Measurements from ENCODE around the gene CYP3A4.
"Not testable (repeated sequence)": the region's sequence is repeated elsewhere in the genome, so short reads cannot be mapped to it uniquely, and the experiment has no call there.

CYP3A4 gene

DNA sequence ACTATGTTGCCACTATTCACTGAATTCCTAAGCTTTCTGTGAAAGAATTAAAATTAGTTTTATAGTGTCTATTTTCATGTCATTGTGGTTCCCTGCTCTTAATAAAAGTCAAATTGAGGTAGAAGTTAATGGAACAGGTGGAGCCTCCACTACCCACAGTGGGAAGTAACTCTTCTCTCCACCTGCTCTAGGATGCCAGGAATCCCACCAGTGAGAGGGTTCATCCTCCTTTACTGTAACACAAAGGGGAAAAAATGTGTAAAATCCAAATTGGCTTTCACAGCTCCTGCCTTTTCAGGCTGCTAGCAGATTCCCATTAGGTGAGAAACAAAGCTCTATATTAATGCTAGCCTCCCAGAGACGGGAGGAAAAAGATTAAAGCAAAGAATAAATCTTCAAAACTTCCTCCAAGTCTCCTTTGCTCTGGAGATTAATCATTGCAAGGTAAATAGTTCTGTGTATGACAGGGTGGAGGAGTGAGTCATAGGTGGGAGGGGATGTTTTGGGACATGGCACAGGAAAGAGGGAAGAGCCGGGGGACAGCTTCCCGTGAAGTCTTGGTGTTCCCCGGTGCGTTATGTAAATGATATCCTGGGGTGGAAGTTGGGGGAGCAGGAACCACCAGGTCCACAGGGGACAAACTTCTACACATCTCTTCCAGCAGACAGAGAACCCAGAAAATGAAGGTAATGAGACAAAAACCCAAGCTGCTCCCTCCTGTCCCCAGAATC is 32.5 kb downstream of the CYP3A4 start:
- not testable (repeated sequence) for DNase-seq

DNA sequence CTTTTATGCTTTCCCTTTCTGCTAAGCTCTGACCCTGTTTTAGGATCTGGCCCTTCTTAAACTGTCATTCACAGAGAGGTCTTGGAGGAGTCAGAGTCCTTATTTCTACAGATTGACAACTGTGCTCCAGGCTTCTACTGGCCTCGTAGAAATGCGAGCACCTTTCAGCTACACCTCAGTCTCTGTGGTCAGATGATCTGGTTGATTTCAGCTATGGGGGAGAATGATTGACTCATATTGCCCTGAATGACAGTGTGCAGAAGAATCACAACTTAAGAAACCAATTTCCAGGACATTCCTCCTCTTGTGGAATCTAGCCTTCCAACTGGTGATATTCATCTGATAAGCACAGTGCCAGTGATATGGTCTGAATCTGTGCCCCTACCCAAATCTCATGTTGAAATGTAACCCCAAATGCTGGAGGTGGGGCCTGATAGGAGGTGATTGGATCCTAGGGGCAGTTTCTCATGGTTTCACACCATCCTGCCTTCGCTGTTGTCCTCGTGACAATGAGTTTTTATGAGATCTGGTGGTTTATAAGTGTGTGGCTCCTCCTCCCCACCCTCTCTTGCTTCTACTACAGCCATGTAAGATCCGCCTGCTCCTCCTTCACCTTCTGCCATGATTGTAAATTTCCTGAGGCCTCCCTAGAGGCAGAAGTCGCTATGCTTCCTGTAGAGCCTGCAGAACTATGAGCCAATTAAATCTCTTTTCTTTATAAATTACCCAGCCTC is 35.0 kb downstream of the CYP3A4 start:
- DNase-seq, result no peak

DNA sequence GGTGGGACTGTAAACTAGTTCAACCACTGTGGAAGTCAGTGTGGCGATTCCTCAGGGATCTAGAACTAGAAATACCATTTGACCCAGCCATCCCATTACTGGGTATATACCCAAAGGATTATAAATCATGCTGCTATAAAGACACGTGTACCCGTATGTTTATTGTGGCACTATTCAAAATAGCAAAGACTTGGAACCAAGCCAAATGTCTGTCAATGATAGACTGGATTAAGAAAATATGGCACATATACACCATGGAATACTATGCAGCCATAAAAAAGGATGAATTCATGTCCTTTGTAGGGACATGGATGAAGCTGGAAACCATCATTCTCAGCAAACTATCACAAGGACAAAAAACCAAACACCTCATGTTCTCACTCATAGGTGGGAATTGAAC is 37.1 kb downstream of the CYP3A4 start:
- not testable (repeated sequence) for DNase-seq

DNA sequence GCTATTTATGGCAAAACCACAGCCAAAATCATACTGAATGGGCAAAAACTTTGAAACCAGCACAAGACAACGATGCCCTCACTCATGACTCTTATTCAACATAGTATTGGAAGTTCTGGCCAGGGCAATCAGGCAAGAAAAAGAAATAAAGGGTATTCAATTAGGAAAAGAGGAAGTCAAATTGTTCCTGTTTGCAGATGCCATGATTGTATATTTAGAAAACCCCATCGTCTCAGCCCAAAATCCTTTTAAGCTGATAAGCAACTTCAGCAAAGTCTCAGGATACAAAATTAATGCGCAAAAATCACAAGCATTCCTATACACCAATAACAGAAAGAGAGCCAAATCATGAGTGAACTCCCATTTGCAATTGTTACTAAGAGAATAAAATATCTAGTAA is 38.6 kb downstream of the CYP3A4 start:
- not testable (repeated sequence) for DNase-seq

DNA sequence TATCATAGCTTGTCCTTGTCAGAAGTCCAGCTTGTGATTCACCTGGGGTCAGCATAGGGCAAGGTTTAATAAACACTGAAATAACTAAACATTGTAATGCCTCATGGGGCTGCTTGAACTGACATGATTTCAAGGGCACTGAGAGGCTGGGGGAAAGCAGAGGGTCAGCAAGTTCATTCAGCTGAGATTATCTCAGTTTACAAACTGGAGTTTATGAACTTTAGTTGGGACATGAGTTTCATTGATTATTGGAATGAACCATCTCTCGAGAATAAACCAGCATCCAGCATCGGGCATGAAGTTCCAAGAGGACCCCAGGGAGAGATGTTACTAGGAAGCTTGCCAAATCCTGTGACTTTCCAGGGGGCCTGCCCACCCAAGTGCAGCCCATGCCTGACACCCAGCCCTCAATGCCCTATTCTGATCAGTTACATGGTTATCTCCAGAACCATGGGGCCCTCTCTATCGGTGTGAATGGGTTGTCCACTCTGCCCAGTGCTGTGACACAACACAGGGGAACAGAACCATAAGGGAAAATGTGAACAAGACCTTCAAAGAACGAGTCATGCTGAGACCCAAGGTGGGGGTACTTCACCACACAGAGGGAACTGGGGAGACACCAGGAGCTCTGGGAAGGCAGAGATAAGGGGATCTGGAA is 41.1 kb downstream of the CYP3A4 start:
- no peak for DNase-seq

DNA sequence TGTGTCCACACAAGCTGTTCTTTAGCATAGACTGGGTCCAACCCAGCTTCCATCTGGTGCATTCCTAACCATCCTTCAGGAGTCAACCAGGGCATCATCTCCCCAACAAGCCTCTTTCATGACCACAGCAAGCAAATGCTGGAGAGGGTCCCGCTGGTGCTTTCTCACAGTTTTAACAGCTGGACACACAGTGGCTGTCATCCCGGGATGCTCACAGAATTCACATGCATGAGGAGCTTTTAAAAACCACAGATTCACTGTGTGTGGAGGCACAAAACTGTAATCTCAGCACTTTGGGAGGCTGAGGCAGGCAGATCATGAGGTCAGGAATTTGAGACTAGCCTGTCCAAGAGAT is 42.6 kb downstream of the CYP3A4 start:
- DNase-seq, result no peak

DNA sequence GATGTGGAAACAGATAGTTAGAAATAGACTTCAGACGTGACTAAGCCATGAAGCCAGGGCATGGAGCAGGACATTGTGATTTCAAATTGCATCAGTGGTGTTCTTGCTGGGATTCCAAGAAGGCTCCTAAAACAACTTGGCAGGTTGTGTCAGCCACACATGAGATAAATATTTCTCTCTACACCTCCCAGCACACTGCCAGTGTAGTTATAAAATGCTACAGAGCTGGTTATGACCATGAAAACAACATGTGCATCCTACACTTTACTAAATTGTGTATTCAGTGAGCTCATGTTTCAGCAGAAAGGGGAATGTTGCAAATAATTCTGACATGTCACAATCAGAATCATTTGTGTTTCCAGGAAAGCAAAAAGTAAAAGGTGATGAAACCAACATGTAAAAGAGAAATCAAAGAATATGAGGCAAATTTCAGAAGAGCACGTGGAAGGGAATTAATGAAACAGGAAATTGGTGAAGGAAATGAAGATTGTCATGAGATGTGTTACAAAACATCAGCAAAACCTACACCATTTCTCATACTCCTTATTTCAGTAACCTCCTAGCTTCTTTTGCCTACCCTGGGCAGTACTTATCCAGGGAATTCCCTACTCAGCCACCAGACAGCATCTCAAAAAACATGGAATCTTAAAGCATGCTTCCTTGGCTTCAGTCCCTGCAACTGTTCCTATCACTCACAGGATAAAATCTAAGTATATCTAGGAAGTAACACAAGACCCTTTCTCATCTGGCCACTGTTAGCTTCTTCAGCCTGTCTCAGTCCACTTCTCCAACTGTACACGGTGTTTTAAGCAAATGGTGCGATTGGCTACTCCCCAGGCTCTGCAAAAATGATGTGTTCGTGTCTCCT is 43.2 kb downstream of the CYP3A4 start:
- DNase-seq, result no peak

DNA sequence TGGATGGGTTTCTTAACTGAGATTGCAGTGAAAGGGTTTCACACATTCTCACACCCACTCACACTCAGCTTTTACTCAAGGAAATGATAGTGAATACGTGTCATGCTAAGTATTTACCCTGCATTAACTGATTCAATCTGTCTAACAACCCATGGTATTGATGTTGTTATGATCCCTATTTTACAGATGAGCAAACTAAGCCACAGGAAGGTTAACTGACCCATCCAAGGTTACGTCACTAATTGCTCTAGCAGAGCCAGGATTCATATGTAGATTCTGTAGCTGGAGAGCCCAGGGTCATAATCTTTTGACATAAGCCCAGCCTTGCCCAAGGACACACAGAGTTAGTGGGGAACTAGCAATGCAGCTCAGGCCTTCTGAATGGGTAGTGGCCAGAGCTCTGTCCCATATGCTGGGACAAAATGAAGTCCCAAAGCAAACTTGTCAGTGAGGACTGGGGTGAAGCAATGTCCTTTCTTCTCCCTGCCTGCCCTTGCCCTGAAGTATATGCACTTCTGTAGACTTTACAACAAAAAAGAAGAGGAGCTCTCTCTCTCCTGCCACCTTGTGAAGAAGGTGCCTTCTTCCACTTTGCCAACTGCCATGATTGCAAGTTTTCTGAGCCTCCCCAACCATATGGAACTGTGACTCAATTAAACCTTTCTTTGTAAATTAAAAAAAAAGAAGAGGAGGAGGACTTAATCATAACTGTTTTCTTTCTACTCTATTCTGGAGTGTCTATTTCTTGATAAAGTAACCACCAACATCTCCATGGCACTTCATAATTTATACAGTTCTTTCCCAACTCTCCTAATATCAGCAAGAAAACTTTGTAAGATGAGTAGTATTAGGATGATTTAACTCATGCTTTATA is 44.0 kb downstream of the CYP3A4 start:
- no peak for DNase-seq

DNA sequence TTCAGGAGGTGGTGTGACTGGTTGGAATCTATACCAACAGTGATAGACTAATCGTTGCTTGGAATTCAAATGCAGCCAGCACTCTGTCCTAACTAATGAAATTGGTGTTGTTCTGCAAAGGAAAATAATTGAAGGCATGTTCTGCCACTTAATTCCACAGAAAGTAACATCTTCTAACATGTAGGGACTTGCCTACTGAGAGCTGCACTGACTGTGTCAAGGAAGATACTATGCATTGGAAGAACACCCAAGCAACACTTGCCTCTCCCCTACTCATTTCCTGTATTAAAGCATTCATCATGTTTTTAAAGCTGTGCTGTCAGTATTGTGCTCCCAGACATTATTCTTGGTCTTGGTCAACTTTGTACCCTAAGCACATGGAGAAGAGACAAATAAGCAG is 46.3 kb downstream of the CYP3A4 start:
- DNase-seq, result no peak

DNA sequence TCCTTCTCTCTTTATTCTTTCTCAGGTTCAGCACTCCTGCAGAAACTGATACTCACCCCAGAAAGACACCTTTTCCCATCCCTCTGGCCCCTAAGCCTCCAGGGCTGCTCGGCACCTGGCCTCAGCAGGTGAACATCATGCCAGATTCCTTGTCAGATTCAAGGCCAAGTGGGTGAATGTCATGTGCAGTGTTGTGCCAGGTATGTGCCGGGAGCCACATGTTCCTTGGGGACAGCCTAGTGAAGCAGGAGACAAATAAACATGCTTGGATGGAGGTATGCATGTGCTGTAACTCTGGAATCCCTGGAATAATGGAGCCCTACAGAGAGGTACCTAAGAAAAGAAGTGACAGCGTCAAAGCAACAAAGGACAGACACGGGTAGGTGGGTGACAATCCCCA is 47.3 kb downstream of the CYP3A4 start:
- DNase-seq, result not testable (repeated sequence)

DNA sequence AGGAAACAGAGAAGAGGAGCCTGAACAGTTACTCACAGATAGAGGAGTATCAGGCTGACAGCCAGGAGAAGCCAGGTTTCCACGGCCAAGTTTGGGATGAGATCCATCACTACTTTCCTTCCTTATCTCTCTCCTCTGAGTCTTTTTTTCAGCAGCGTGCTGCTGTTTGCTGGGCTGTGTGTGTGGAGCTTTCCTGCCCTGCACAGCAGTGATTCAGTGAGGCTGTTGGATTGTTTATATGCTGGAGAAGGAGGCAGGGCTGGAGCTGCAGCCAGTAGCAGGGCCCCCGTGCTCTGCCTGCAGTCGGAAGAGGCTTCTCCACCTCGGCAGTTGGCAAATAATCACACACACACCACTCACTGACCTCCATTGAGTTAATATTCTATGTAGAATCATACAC is 49.0 kb downstream of the CYP3A4 start, which contains the start of gene CYP3A7:
Gene CYP3A7, minus strand, starts transcription at position 210 of the 400 bp plus-strand sequence. Its CDS starts 103 bp downstream, at position 107.
- no peak for DNase-seq

DNA sequence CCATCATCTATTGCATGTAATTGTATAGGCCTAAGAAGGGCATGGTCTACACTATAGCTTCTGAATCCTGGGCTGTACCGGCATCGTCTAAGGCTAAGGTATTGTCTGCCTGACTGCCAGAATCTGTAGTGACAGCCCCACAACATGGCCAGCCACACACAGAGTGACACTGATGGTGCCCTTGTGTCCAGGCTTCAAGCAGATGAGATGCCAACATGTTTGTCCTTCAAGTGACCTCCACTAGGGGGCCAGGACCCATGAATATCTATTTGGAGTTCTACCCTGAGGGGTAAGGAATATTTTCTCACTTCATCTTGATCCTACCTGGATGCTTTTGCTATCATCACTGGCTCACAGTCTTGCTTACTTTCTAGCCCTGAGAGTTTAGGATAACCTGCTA is 50.5 kb downstream of the CYP3A4 start:
- no peak for DNase-seq

DNA sequence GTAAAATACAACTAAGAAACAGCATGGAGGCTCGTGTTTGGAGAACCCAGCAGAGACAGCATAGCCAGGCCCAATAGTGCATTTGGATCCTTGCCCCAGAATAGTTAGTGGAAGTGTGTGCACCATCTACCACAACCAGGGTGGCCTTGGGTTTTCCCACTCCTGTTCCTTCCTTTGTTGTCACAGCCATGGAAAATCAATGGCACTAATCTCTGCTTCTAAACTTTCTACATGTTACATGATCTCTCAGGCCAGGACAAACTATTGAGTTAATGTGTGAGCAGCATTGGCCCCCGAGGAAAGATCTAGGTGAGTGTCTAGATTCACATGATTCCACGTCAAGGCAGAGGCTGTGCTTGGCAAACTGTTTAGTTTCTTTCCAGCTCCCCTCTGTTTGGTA is 51.0 kb downstream of the CYP3A4 start:
- DNase-seq, result no peak

DNA sequence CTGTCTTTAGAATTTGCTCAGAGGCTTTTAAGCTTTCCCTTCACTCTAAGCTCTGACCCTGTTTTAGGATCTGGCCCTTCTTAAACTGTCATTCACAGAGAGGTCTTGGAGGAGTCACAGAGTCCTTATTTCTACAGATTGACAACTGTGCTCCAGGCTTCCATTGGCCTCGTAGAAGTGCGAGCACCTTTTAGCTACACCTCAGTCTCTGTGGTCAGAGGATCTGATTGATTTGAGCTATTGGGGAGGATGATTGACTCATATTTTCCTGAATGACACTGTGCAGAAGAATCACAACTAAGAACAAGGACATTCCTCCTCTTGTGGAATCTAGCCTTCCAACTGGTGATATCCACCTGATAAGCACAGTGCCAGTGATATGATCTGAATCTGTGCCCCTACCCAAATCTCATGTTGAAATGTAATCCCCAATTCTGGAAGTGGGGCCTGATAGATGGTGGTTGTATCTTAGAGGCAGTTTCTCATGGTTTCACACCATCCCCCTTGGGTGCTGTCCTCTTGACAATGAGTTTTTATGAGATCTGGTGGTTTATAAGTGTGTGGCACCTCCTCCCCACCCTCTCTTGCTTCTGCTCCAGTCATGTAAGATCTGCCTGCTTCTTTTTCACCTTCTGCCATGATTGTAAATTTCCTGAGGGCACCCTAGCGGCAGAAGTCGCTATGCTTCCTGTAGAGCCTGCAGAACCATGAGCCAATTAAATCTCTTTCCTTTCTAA is 52.2 kb downstream of the CYP3A4 start:
- no peak for DNase-seq

DNA sequence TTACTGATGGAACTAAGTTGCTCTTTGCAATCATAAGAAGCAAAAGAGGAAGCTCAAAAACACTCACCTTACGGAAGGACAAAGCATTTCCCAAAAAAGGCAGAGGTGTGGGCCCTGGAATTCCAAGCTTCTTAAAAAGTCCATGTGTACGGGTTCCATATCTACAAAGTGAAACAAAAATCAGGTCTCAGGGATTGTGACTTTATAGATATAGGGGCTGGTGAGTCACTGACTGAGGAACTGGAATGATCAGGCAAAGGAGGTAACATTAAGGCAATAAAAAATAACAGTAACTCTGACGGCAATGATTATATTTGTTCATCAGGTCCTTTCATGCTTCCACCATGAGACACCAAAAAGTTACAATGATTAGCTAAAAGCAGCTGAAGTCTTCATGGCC is 53.0 kb downstream of the CYP3A4 start:
- DNase-seq, result no peak

DNA sequence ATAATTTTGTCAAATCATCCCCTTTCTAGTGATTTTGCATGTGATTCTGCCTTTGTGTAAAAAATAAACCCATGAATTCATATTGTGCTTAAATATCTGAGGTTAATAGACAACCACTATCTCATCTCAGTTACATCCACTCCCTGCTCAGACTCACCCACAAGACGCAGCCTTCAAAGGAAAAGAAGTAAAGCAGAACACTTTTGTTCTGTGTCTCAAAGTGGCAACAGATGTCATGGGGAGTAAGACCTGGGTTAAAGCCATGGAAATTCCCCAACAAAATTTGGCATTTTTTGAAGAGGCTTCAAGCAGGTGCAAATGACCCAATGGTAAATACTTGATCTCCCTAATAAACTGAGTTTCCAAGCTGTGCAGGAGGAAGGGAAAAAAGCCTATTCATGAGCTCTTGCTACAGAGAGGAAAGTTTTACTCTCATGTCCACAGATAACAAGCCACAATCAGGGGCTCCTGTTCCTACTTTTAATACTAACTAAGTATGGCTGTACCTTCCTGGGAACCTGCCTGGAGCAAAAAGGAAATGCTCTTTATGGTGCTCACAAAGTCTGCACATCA is 53.7 kb downstream of the CYP3A4 start:
- no peak for DNase-seq

DNA sequence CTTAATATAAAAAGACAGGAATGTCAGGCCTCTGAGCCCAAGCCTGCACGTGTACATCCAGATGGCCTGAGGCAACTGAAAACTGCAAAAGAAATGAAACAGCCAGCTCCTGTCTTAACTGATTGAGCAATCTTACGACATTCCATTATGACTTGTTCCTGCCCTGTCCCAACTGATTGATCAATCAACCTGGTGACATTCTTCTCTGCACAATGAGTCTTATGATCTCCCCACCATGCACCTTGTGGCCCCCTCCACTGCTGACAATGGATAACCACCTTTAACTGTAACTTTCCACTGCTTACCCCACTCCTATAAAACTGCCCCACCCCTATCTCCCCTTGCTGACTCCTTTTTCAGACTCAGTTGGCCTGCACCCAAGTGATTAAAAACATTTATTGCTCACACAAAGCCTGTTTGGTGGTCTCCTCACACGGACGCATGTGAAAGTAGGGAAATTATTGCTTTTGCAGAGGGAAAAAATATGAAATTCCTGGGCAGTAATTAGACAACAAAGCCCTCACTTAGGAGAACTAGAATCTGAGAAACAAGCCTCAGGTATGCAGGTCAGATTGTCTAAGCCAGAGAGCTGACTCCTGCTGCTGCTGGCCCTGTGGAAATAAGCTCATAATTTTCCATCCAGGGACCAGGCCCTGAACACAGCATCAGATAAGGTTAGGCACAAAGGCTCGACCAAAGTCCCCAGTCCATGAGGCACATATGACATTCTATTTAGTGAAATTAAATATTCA is 54.3 kb downstream of the CYP3A4 start:
- DNase-seq, result no peak

DNA sequence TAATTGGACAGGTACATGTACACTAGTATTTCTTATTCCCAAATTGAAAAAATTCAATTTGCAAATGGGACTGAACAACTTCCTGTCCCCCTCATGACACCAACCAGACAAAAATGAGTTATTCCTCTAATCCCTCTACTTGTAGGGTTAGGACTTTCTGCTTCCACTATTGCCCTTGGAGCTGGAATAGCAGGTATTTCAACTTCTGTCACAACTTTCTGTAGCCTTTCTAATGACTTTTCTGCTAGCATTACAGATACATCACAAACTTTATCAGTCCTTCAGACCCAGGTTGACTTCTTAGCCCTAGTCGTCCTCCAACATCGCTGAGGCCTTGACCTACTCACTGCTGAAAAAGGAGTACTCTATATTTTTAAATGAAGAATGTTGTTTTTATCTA is 55.4 kb downstream of the CYP3A4 start:
- no peak for DNase-seq

DNA sequence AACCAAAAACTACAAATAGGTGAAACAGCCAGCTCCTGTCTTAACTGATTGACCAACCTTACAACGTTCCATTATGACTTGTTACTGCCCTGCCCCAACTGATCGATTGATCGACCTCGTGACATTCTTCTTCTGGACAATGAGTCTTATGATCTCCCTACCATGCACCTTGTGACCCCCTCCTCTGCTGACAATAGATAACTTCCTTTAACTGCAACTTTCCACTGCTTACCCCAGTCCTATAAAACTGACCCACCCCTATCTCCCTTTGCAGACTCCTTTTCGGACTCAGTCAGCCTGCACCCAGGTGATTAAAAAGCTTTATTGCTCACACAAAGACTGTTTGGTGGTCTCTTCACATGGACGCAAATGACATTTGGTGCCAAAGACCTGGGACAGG is 60.8 kb downstream of the CYP3A4 start:
- not testable (repeated sequence) for DNase-seq
